ENCODE measurements around the gene SPINK9.

- TF ChIP-seq CTCF (IDR thresholded peaks at IDR 0.05) (no peak), EP300 (IDR thresholded peaks at IDR 0.05; ENCODE audit: low read depth) (no peak), POLR2A (IDR thresholded peaks at IDR 0.05) (no peak)
Measured at GRCh38 chr5:148333262-148333849, 2.0 kb upstream of the SPINK9 start.

Measured in transverse colon (tissue), 3 donors.